Anterior cingulate cortex (tissue), 58 donors: ENCODE data around the gene MAPKBP1.
"Not testable (repeated sequence)": the region's sequence is repeated elsewhere in the genome, so short reads cannot be mapped to it uniquely, and the experiment has no call there.

ENCODE experiments used
- DNase-seq, 58 donors: peaks; one replicate each; lab custom pipeline; 2025; lab: John Stamatoyannopoulos, UW

MAPKBP1 gene

GRCh38 chr15:41823502-41823901 is 49.2 kb downstream of the MAPKBP1 start:
- no peak for DNase-seq

GRCh38 chr15:41824062-41824745 is 49.9 kb downstream of the MAPKBP1 start:
- DNase-seq: no peak

- no peak for DNase-seq
Measured at GRCh38 chr15:41825145-41825544, 50.9 kb downstream of the MAPKBP1 start.

GRCh38 chr15:41825572-41826535 is 51.6 kb downstream of the MAPKBP1 start:
- no peak for DNase-seq

GRCh38 chr15:41827290-41827879 is 53.1 kb downstream of the MAPKBP1 start:
- DNase-seq: peak in 5 of 58 donors; percentile 22 to 52 (median 38)

- peak; percentile 54 to 98 (median 92) for DNase-seq
Measured at GRCh38 chr15:41827880-41828806, 53.9 kb downstream of the MAPKBP1 start, which contains the start of gene JMJD7. TSS of gene JMJD7 (plus strand) at chr15:41828092. CDS start at chr15:41828125, 33 bp downstream.

- no peak for DNase-seq
Measured at GRCh38 chr15:41828807-41829141, 54.5 kb downstream of the MAPKBP1 start.

- DNase-seq: no peak
Measured at GRCh38 chr15:41829959-41830646, 55.8 kb downstream of the MAPKBP1 start.

GRCh38 chr15:41831291-41831690 is 57.0 kb downstream of the MAPKBP1 start:
- not testable (repeated sequence) for DNase-seq

GRCh38 chr15:41832208-41832607 is 57.9 kb downstream of the MAPKBP1 start:
- DNase-seq: no peak

- DNase-seq: no peak
Measured at GRCh38 chr15:41832875-41833274, 58.6 kb downstream of the MAPKBP1 start.

GRCh38 chr15:41834096-41834495 is 59.8 kb downstream of the MAPKBP1 start:
- DNase-seq: no peak

- DNase-seq: no peak
Measured at GRCh38 chr15:41836073-41836472, 61.8 kb downstream of the MAPKBP1 start.

- DNase-seq: no peak
Measured at GRCh38 chr15:41836713-41837454, 62.6 kb downstream of the MAPKBP1 start.

- DNase-seq: no peak
Measured at GRCh38 chr15:41838400-41838897, 64.2 kb downstream of the MAPKBP1 start, which contains the start of gene PLA2G4B. TSS of gene PLA2G4B (plus strand) at chr15:41838847. CDS start at chr15:41838914, 67 bp downstream.

GRCh38 chr15:41839781-41840491 is 65.7 kb downstream of the MAPKBP1 start:
- DNase-seq: no peak

GRCh38 chr15:41840673-41841072 is 66.4 kb downstream of the MAPKBP1 start:
- DNase-seq: no peak

- no peak for DNase-seq
Measured at GRCh38 chr15:41841131-41841530, 66.8 kb downstream of the MAPKBP1 start.
